SU-DHL-6 (cell line): ENCODE measurements around the gene LRRC37A.
"Not testable (repeated sequence)": the region's sequence is repeated elsewhere in the genome, so short reads cannot be mapped to it uniquely, and the experiment has no call there.

Source experiments
- H2AFZ ChIP-seq: fragments of 200-600 bp; sonication (generic); 2 replicates; pipeline ENCODE4 v1.6.1; 2014; ENCODE audit warnings: low read depth, mild to moderate bottlenecking, moderate library complexity, mixed read lengths, antibody characterized with exemption, low read length; ENCODE audit not compliant: severe bottlenecking
- H3F3A ChIP-seq: fragments of 200-600 bp; shearing (Covaris generic); 2 replicates; pipeline ENCODE4 v1.6.0; 2016; ENCODE audit warnings: antibody characterized with exemption, mild to moderate bottlenecking; ENCODE audit not compliant: insufficient read depth
- H3K27ac ChIP-seq: fragments of 200-600 bp; sonication (generic); 2 replicates; pipeline ENCODE4 v1.5.1; 2016; ENCODE audit warnings: low read depth, mild to moderate bottlenecking, low read length, moderate library complexity, mixed read lengths
- H3K27me3 ChIP-seq: fragments of 200-600 bp; sonication (generic), shearing (Covaris generic); 2 replicates; pipeline ENCODE4 v1.6.0; 2014; ENCODE audit warnings: mild to moderate bottlenecking, low read length
- H3K36me3 ChIP-seq: fragments of 200-600 bp; sonication (generic); 2 replicates; pipeline ENCODE4 v1.6.1; 2014; ENCODE audit warnings: mild to moderate bottlenecking, low read length, mixed read lengths
- H3K4me2 ChIP-seq: fragments of 300-600, 200-600 bp; shearing (Covaris generic), sonication (generic); 2 replicates; pipeline ENCODE4 v1.6.0; 2014; ENCODE audit warnings: low read length, low read depth, mild to moderate bottlenecking; ENCODE audit not compliant: poor library complexity, severe bottlenecking
- H3K4me3 ChIP-seq: fragments of 200-600 bp; sonication (generic); 2 replicates; pipeline ENCODE4 v1.5.1; 2014; ENCODE audit warnings: antibody characterized with exemption, low read length, mild to moderate bottlenecking, mixed read lengths; ENCODE audit not compliant: insufficient read depth, poor library complexity, severe bottlenecking
- H3K79me2 ChIP-seq: fragments of 200-600 bp; sonication (generic); 2 replicates; pipeline ENCODE4 v1.6.1; 2014; ENCODE audit warnings: mild to moderate bottlenecking, low read length, moderate library complexity; ENCODE audit not compliant: insufficient read depth
- H3K9ac ChIP-seq: fragments of 200-600 bp; sonication (generic); 2 replicates; pipeline ENCODE4 v1.7.0; 2014; ENCODE audit warnings: mild to moderate bottlenecking, low read length
- H3K9me2 ChIP-seq: fragments of 200-600 bp; sonication (generic); replicated peaks from 2 replicates; pipeline ENCODE4 v1.6.1; 2014; ENCODE audit warnings: low read length; ENCODE audit not compliant: insufficient read depth
- H3K9me3 ChIP-seq: fragments of 200-600 bp; sonication (generic); 2 replicates; pipeline ENCODE4 v1.6.1; 2014; ENCODE audit warnings: low read length, mixed read lengths; ENCODE audit not compliant: insufficient read depth
- H4K20me1 ChIP-seq: fragments of 200-600 bp; sonication (generic); 2 replicates; pipeline ENCODE4 v1.6.1; 2014; ENCODE audit warnings: low read depth, mild to moderate bottlenecking, antibody characterized with exemption, low read length, moderate library complexity, mixed read lengths
- CTCF ChIP-seq: fragments of 200-600 bp; sonication (generic); IDR thresholded peaks from one replicate; pipeline ENCODE4 v1.5.1; 2017; ENCODE audit warnings: antibody characterized with exemption, mild to moderate bottlenecking, low read length, moderate library complexity; ENCODE audit not compliant: insufficient read depth, poor library complexity, severe bottlenecking
- EZH2phosphoT487 ChIP-seq: fragments of 200-600 bp; sonication (generic), shearing (Covaris generic); conservative IDR thresholded peaks from 2 replicates; pipeline ENCODE4 v1.6.1; 2018; ENCODE audit warnings: mild to moderate bottlenecking, antibody characterized with exemption, low read length, moderate library complexity, mixed read lengths

LRRC37A gene

DNA sequence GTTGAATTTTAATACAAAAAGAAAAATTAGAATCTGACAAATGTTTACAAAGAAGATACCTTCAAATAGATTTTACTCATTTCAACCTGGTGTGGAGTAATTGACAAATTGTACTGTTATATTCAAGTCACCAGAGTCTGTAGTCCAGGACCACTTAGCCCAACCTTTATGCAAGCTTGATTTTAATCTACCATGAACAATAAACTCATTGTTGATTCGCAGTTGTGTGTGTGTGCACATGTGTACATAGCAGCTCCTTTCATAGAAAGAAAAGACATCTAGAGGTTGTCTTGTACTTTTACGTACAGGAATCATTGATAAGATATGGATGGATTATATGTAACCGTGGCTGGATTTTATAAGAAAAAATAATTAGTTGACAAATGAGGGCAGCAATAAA lies 20.7 kb upstream of the LRRC37A start:
- Histone ChIP-seq H3K4me3 (no peak overlapping the region), H3K27me3 (no peaks in the 10 kb centered on the region), H3K79me2 (no peaks in the 10 kb centered on the region), H3K9me3 (no peaks in the 10 kb centered on the region), H2AFZ (no peak overlapping the region), H3K4me2 (no peak overlapping the region), H3K9me2 (no peaks in the 10 kb centered on the region), H3F3A (no peaks in the 10 kb centered on the region), H4K20me1 (0 out of 2 replicates have a peak, but pooled peaks cover 3% of the 10 kb centered on the region), H3K9ac (no peak overlapping the region), H3K36me3 (no peaks in the 10 kb centered on the region), H3K27ac (no peak overlapping the region)
- no peak for TF ChIP-seq CTCF
- no peak for TF ChIP-seq EZH2phosphoT487

- H4K20me1 ChIP-seq, H2AFZ ChIP-seq, H3K9ac ChIP-seq, H3K4me3 ChIP-seq, H3K9me3 ChIP-seq, H3K36me3 ChIP-seq, H3K27ac ChIP-seq, H3F3A ChIP-seq, H3K4me2 ChIP-seq, H3K9me2 ChIP-seq, H3K27me3 ChIP-seq, H3K79me2 ChIP-seq: not testable (repeated sequence)
Observed at GRCh38 chr17:46276728-46277479, 18.0 kb upstream of the LRRC37A start.

GRCh38 chr17:46281336-46281735 lies 13.6 kb upstream of the LRRC37A start:
- not testable (repeated sequence) for H3K4me3 ChIP-seq, H3K4me2 ChIP-seq, H3K27me3 ChIP-seq, H3K79me2 ChIP-seq, H3K9me3 ChIP-seq, H3K9ac ChIP-seq, H4K20me1 ChIP-seq, H3K36me3 ChIP-seq, H3K27ac ChIP-seq, H3F3A ChIP-seq, H2AFZ ChIP-seq, H3K9me2 ChIP-seq

DNA sequence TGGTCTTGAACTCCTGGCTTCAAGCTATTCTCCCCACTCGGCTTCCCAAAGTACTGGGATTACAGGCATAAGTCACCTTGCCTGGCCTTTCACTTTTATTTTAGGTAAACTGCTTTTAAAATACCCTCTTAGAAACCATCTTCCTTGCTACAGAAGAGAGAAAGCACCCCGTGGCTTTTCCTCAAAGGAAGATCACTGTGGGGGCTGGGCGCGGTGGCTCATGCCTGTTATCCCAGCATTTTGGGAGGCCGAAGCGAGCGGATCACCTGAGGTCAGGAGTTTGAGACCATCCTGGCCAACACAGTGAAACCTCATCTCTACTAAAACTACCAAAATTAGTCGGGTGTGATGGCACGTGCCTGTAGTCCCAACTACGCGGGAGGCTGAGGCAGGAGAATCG lies 12.3 kb upstream of the LRRC37A start:
- H3K9ac ChIP-seq, H3F3A ChIP-seq, H3K79me2 ChIP-seq, H4K20me1 ChIP-seq, H3K9me3 ChIP-seq, H3K36me3 ChIP-seq, H3K4me3 ChIP-seq, H3K9me2 ChIP-seq, H3K4me2 ChIP-seq, H3K27me3 ChIP-seq, H2AFZ ChIP-seq, H3K27ac ChIP-seq: not testable (repeated sequence)

DNA sequence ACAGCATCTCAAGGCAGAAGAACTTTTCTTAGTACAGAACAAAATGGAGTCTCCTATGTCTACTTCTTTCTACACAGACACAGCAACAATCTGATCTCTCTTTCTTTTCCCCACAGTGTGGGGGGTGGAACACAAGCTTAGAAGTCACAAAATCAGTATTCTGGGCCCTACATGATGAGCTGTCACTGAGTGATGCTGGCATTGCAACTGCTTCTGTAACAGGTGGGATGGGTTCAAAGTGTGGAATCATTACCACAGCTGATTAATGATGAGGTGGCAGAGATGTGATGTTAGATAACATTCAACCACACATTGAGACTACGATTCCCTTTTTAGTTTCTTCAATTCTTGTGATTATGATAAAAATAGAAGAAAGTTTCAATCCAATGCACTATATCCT lies 10.5 kb upstream of the LRRC37A start:
- H2AFZ ChIP-seq, H3K27me3 ChIP-seq, H3K9me3 ChIP-seq, H3K27ac ChIP-seq, H3K79me2 ChIP-seq, H4K20me1 ChIP-seq, H3K9me2 ChIP-seq, H3K4me3 ChIP-seq, H3K36me3 ChIP-seq, H3F3A ChIP-seq, H3K9ac ChIP-seq, H3K4me2 ChIP-seq: not testable (repeated sequence)

DNA sequence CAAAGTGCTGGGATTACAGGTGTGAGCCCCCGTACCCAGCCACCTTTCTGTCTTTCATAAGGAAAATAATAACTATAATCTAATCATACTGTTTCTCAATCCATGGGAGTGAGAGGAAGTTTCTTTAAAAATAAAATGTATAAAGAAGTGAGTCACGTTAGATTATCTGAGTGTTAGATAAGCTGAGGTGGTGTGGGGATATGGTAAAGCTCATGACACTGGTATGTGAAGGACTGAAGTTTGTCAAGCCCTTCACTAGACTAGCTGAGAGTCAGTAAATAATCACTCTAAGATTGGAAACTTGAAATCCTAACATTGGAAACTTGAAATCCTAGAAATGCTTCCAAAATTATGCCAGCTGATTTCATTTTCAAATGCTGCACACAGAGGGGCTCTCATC lies 9.4 kb upstream of the LRRC37A start:
- H3K9me3 ChIP-seq, H3K27ac ChIP-seq, H3K79me2 ChIP-seq, H3K9me2 ChIP-seq, H3F3A ChIP-seq, H2AFZ ChIP-seq, H3K36me3 ChIP-seq, H3K9ac ChIP-seq, H4K20me1 ChIP-seq, H3K4me3 ChIP-seq, H3K4me2 ChIP-seq, H3K27me3 ChIP-seq: not testable (repeated sequence)
